BE2C (cell line): ENCODE measurements around the gene TPX2.

ENCODE experiments used
- DNase-seq: peaks from one replicate; pipeline ENCODE4 v3.0.0-alpha.2; 2020
- H3K27me3 ChIP-seq: fragments of 250-450 bp; sonication (Bioruptor Pico); 2 replicates; pipeline ENCODE4 v1.5.1; 2020; ENCODE audit warnings: mild to moderate bottlenecking
- H3K36me3 ChIP-seq: fragments of 250-450 bp; sonication (Bioruptor Pico); 2 replicates; pipeline ENCODE4 v1.5.1; 2020; ENCODE audit warnings: mild to moderate bottlenecking
- H3K4me1 ChIP-seq: fragments of 250-450 bp; sonication (Bioruptor Pico); 2 replicates; pipeline ENCODE4 v1.5.1; 2020
- H3K4me3 ChIP-seq: 2 replicates; pipeline ENCODE4 v1.5.1; 2011; ENCODE audit warnings: low read depth, low read length
- H3K9me3 ChIP-seq: fragments of 250-450 bp; sonication (Bioruptor Pico); 2 replicates; pipeline ENCODE4 v1.5.1; 2020
- TF ChIP-seq, protein P1 (sequence below): IDR thresholded peaks from 2 replicates; pipeline ENCODE4 v1.5.1; 2012; ENCODE audit warnings: mild to moderate bottlenecking, low read depth, low read length

Gene TPX2

GRCh38 chr20:31835554-31835953 lies 96.5 kb downstream of the TPX2 start:
- Histone ChIP-seq H3K36me3 (no peaks in the 10 kb centered on the region), H3K4me3 (no peak overlapping the region), H3K9me3 (no peaks in the 10 kb centered on the region), H3K27me3 (no peaks in the 10 kb centered on the region), H3K4me1 (peaks cover 19% of the 10 kb centered on the region)
- DNase-seq, result no peak
- TF ChIP-seq, protein P1, sequence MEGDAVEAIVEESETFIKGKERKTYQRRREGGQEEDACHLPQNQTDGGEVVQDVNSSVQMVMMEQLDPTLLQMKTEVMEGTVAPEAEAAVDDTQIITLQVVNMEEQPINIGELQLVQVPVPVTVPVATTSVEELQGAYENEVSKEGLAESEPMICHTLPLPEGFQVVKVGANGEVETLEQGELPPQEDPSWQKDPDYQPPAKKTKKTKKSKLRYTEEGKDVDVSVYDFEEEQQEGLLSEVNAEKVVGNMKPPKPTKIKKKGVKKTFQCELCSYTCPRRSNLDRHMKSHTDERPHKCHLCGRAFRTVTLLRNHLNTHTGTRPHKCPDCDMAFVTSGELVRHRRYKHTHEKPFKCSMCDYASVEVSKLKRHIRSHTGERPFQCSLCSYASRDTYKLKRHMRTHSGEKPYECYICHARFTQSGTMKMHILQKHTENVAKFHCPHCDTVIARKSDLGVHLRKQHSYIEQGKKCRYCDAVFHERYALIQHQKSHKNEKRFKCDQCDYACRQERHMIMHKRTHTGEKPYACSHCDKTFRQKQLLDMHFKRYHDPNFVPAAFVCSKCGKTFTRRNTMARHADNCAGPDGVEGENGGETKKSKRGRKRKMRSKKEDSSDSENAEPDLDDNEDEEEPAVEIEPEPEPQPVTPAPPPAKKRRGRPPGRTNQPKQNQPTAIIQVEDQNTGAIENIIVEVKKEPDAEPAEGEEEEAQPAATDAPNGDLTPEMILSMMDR, result no peak

GRCh38 chr20:31835977-31836852 lies 97.1 kb downstream of the TPX2 start:
- H3K4me3 ChIP-seq, result no peak overlapping the region
- peaks cover 19% of the 10 kb centered on the region for H3K4me1 ChIP-seq
- DNase-seq, result peak; percentile 76
- H3K36me3 ChIP-seq, result no peaks in the 10 kb centered on the region
- no peaks in the 10 kb centered on the region for H3K27me3 ChIP-seq
- H3K9me3 ChIP-seq, result no peaks in the 10 kb centered on the region
- TF ChIP-seq, protein P1, result no peak

DNA sequence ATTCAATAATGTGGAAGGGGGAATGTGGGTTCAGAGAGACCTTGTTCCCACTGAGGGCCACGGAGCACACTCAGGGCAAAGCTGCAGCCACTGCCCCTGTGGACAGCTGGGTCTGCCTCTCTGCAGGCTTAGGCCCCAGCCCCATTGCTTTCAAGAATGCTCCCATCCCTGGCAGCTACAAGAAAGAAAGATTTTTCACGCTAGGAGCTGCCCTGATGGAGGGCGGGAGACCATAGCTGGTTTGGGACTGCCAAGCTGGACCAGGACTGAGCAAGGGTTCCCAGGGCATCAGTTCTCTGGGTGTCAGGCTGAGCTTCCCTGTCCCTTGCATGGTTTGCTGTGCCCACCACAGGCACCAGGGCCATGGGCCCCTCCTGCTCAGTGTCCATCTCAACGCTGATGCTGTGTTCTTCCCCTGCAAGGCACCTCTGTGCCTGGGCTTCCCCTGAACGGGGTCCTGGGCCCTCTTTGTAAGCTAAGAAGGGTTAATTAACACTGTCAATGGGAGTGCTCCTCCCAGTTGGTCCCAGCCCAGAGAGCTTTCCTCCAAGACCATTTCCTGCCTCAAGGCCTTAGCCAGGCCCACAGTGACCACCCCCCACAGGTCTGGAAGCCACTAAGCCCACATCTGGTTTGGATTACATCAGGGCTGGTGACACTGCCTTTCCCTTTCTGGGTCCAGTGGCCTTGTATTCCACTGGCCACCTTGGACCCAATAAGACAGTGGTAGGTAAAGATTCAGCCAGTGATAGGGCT lies 97.9 kb downstream of the TPX2 start:
- no peaks in the 10 kb centered on the region for H3K36me3 ChIP-seq
- H3K4me3 ChIP-seq, result no peak overlapping the region
- H3K27me3 ChIP-seq, result no peaks in the 10 kb centered on the region
- H3K4me1 ChIP-seq, result peaks cover 19% of the 10 kb centered on the region
- DNase-seq, result peak; percentile 48
- TF ChIP-seq, protein P1, result no peak
- H3K9me3 ChIP-seq, result no peaks in the 10 kb centered on the region

- Histone ChIP-seq H3K4me3 (no peak overlapping the region), H3K27me3 (no peaks in the 10 kb centered on the region), H3K4me1 (peaks cover 26% of the 10 kb centered on the region), H3K36me3 (no peaks in the 10 kb centered on the region), H3K9me3 (no peaks in the 10 kb centered on the region)
- DNase-seq, result no peak
- TF ChIP-seq, protein P1, result no peak
Observed at GRCh38 chr20:31837896-31838397, 98.9 kb downstream of the TPX2 start.

DNA sequence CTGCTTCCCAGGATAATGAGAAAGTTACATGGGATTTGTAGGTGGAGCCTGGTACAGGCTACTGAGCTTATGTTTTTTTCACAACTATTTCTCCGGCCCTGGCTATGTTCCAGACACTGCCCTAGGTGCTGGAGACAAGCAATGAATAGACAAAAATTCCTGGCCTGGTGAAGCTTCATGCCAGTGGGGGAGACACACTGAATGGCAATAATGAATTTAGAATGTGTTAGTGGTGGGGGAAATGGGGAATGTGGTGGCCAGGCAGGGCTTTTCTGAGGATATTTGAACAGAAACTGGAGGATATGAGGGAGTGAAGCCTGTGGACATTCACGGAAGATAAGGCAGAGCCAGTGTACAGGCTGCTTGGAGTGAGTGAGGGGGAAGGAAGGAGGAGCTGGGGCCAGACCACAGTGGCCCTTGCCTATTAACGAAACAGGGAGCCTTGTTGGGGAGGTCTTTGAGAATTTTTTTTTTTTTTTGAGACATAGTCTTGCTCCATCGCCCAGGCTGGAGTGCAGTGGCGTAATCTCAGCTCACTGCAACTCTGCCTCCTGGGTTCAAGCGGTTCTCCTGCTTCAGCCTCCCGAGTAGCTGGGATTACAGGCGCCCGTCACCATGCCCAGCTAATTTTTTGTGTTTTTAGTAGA lies 99.7 kb downstream of the TPX2 start:
- DNase-seq, result no peak
- TF ChIP-seq, protein P1, result no peak
- Histone ChIP-seq H3K4me1 (peaks cover 28% of the 10 kb centered on the region), H3K9me3 (no peaks in the 10 kb centered on the region), H3K36me3 (no peaks in the 10 kb centered on the region), H3K4me3 (no peak overlapping the region), H3K27me3 (no peaks in the 10 kb centered on the region)
